ENCODE measurements around the gene LHFPL2. TPM values are rescaled to one million over a fixed set of nuclear protein-coding genes. Genes with fewer than 3 reads are reported as not detected.

Gene LHFPL2
- polyA plus RNA-seq, 3 donors: 3.7 to 11.6 (median 7.3) TPM

DNA sequence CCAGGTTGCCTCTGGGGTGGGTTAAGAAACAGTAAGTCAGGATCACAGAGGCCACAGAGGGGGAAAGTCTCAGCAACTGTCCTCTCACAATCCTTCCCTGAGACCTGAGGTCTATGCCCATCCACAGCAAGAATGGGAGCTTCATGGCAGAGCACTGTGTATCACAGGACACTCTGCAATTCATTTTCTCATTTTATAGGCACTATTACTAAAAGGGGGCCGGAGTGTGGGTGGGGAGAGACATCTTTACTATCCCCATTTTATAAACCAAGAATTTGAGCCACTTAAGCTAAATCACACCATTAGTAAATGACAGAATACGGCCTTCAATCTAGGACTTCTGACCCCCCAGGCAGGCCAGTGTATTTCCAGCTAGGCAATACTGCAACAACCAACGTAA is 79.9 kb downstream of the LHFPL2 start:
- H3K27me3 ChIP-seq (ENCODE audit: control insufficient read depth in 2 of 2, insufficient read depth in 2 of 2, low read length in 2 of 2): no peaks in the 10 kb centered on the region
- H3K27ac Mint-ChIP-seq: peak overlapping the region in 1 of 7 donors; percentile 64
- H3K4me3 ChIP-seq (replicated peaks in 1 of 3; ENCODE audit: low read depth in 2 of 3, low read length in 3 of 3): no peak overlapping the region
- H3K36me3 Mint-ChIP-seq: no peaks in the 10 kb centered on the region
- H3K4me3 Mint-ChIP-seq: no peak overlapping the region
- no peak for DNase-seq
- H3K4me1 ChIP-seq (ENCODE audit: control insufficient read depth in 1 of 2, insufficient read depth in 2 of 2, low read length in 2 of 2): peaks cover 8 to 15% of the 10 kb centered on the region in 2 donors
- no peak overlapping the region for H3K4me2 ChIP-seq (replicated peaks; ENCODE audit: extremely low read depth, low read length, poor library complexity, severe bottlenecking)
- H2AFZ ChIP-seq (ENCODE audit: insufficient read depth, low read depth, low read length, poor library complexity, severe bottlenecking): no peak overlapping the region
- H3K27ac ChIP-seq (ENCODE audit: low read depth in 1 of 2, low read length in 2 of 2): no peak overlapping the region
- no peaks in the 10 kb centered on the region for H3K36me3 ChIP-seq (replicated peaks in 1 of 2; ENCODE audit: control insufficient read depth in 1 of 2, insufficient read depth in 2 of 2, low read length in 2 of 2)
- H3K9me3 ChIP-seq (replicated peaks in 1 of 2; ENCODE audit: control insufficient read depth in 1 of 2, insufficient read depth in 1 of 2, low read length in 2 of 2): no peaks in the 10 kb centered on the region
- peaks cover 29% of the 10 kb centered on the region for H3K4me1 Mint-ChIP-seq
- WGBS (ENCODE audit: insufficient coverage): no CpG with 5 or more reads among the region's 3 CpGs
- H3K9me3 Mint-ChIP-seq: peaks cover 0 to 2% (median 0%) of the 10 kb centered on the region in 7 donors
- H3K79me2 ChIP-seq (ENCODE audit: insufficient read depth, low read length): no peaks in the 10 kb centered on the region
- TF ChIP-seq, protein P1, sequence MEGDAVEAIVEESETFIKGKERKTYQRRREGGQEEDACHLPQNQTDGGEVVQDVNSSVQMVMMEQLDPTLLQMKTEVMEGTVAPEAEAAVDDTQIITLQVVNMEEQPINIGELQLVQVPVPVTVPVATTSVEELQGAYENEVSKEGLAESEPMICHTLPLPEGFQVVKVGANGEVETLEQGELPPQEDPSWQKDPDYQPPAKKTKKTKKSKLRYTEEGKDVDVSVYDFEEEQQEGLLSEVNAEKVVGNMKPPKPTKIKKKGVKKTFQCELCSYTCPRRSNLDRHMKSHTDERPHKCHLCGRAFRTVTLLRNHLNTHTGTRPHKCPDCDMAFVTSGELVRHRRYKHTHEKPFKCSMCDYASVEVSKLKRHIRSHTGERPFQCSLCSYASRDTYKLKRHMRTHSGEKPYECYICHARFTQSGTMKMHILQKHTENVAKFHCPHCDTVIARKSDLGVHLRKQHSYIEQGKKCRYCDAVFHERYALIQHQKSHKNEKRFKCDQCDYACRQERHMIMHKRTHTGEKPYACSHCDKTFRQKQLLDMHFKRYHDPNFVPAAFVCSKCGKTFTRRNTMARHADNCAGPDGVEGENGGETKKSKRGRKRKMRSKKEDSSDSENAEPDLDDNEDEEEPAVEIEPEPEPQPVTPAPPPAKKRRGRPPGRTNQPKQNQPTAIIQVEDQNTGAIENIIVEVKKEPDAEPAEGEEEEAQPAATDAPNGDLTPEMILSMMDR (IDR thresholded peaks at IDR 0.05): no peak
- intact Hi-C loops (cut with micrococcal nuclease): no loop called here
- H4K20me1 ChIP-seq (ENCODE audit: insufficient read depth, low read length): no peaks in the 10 kb centered on the region
- peaks cover 0 to 2% (median 0%) of the 10 kb centered on the region in 3 donors for H3K27me3 Mint-ChIP-seq (ENCODE audit: low read depth in 3 of 3)
- H3K9ac ChIP-seq (ENCODE audit: insufficient read depth, low read length, poor library complexity, severe bottlenecking): no peak overlapping the region

DNA sequence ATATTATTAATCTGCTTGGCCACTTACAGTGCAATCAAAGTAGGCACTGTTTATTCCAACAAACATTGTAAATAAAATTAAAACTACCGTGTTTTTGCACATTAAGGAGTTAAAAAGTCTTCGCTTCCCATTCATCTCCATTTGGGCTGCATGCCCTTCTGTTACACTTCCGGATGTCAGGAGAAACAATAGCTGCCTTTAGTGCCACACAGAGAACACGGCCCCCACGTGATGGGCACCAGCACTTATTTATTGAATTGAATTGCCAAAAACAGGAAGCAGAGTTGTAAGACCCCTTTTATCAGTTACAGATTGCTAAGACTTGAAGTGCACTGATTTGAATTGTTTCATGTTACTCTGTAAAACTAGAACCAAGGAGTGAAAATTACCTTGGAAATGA is 80.4 kb downstream of the LHFPL2 start:
- Histone ChIP-seq H3K4me2 (replicated peaks; ENCODE audit: extremely low read depth, low read length, poor library complexity, severe bottlenecking) (no peak overlapping the region), H3K79me2 (ENCODE audit: insufficient read depth, low read length) (no peaks in the 10 kb centered on the region), H3K4me1 (ENCODE audit: control insufficient read depth in 1 of 2, insufficient read depth in 2 of 2, low read length in 2 of 2) (peaks cover 3 to 15% of the 10 kb centered on the region in 2 donors), H3K4me3 (replicated peaks in 1 of 3; ENCODE audit: low read depth in 2 of 3, low read length in 3 of 3) (no peak overlapping the region), H2AFZ (ENCODE audit: insufficient read depth, low read depth, low read length, poor library complexity, severe bottlenecking) (no peak overlapping the region), H3K27ac (ENCODE audit: low read depth in 1 of 2, low read length in 2 of 2) (no peak overlapping the region), H3K9me3 (replicated peaks in 1 of 2; ENCODE audit: control insufficient read depth in 1 of 2, insufficient read depth in 1 of 2, low read length in 2 of 2) (no peaks in the 10 kb centered on the region), H3K9ac (ENCODE audit: insufficient read depth, low read length, poor library complexity, severe bottlenecking) (no peak overlapping the region), H4K20me1 (ENCODE audit: insufficient read depth, low read length) (no peaks in the 10 kb centered on the region), H3K27me3 (ENCODE audit: control insufficient read depth in 2 of 2, insufficient read depth in 2 of 2, low read length in 2 of 2) (no peaks in the 10 kb centered on the region), H3K36me3 (replicated peaks in 1 of 2; ENCODE audit: control insufficient read depth in 1 of 2, insufficient read depth in 2 of 2, low read length in 2 of 2) (no peaks in the 10 kb centered on the region)
- 41% methylated on average over 4 of the region's 5 CpGs for WGBS (ENCODE audit: insufficient coverage)
- Mint-ChIP-seq H3K4me3 (no peak overlapping the region), H3K4me1 (peaks cover 24% of the 10 kb centered on the region), H3K27ac (peak overlapping the region in 1 of 7 donors; percentile 64), H3K27me3 (ENCODE audit: low read depth in 3 of 3) (peaks cover 0 to 2% (median 0%) of the 10 kb centered on the region in 3 donors), H3K36me3 (no peaks in the 10 kb centered on the region), H3K9me3 (peaks cover 0 to 2% (median 0%) of the 10 kb centered on the region in 7 donors)
- intact Hi-C loops (cut with micrococcal nuclease): no loop called here
- TF ChIP-seq, protein P1 (IDR thresholded peaks at IDR 0.05): no peak
- DNase-seq: no peak

Measured in CD14-positive monocyte (primary cell).